GM18909 (cell line): ENCODE results near the gene CDKN3.
"Not testable (repeated sequence)": the region's sequence is repeated elsewhere in the genome, so short reads cannot be mapped to it uniquely, and the experiment has no call there.

Experiments
- ATAC-seq: cut with Tn5 transposase; IDR thresholded peaks from one replicate; pipeline ENCODE4 v1.9.1; 2021; ENCODE audit warnings: mild to moderate bottlenecking; ENCODE audit not compliant: unreplicated experiment, poor library complexity

The CDKN3 gene

GRCh38 chr14:54369343-54369742 lies 27.5 kb upstream of the CDKN3 start:
- no peak for ATAC-seq

- no peak for ATAC-seq
These were observed 26.2 kb upstream of the CDKN3 start for GRCh38 chr14:54370323-54371198.

- ATAC-seq = no peak
These were observed 22.5 kb upstream of the CDKN3 start for GRCh38 chr14:54374117-54374884.

GRCh38 chr14:54377501-54377900 lies 19.3 kb upstream of the CDKN3 start:
- ATAC-seq = no peak

- not testable (repeated sequence) for ATAC-seq
These were observed 17.9 kb upstream of the CDKN3 start for GRCh38 chr14:54378893-54379292.

GRCh38 chr14:54380558-54380957 lies 16.2 kb upstream of the CDKN3 start:
- not testable (repeated sequence) for ATAC-seq

- no peak for ATAC-seq
These were observed 15.0 kb upstream of the CDKN3 start for GRCh38 chr14:54381821-54382220.

GRCh38 chr14:54383835-54384234 lies 13.0 kb upstream of the CDKN3 start:
- ATAC-seq = no peak

GRCh38 chr14:54385556-54385955 lies 11.3 kb upstream of the CDKN3 start:
- no peak for ATAC-seq

- ATAC-seq = no peak
These were observed 9.5 kb upstream of the CDKN3 start for GRCh38 chr14:54387328-54387727.

- ATAC-seq = no peak
These were observed 4.5 kb upstream of the CDKN3 start for GRCh38 chr14:54392131-54392859.

- not testable (repeated sequence) for ATAC-seq
These were observed 3.6 kb upstream of the CDKN3 start for GRCh38 chr14:54392986-54393884.

- ATAC-seq = no peak
These were observed 2.2 kb upstream of the CDKN3 start for GRCh38 chr14:54394596-54394995.

- no peak for ATAC-seq
These were observed 1.5 kb upstream of the CDKN3 start for GRCh38 chr14:54395284-54395683.

- no peak for ATAC-seq
These were observed 1.1 kb upstream of the CDKN3 start for GRCh38 chr14:54395716-54396115.

GRCh38 chr14:54396183-54396492 lies 669 bp upstream of the CDKN3 start:
- ATAC-seq = no peak

GRCh38 chr14:54399560-54399959 lies 2.8 kb downstream of the CDKN3 start:
- ATAC-seq = no peak

GRCh38 chr14:54403401-54404005 lies 6.7 kb downstream of the CDKN3 start:
- ATAC-seq = not testable (repeated sequence)

GRCh38 chr14:54410215-54410614 lies 13.4 kb downstream of the CDKN3 start:
- ATAC-seq = no peak

- no peak for ATAC-seq
These were observed 14.6 kb downstream of the CDKN3 start for GRCh38 chr14:54411371-54411770.
